Measurements from ENCODE around the gene RIN2.

The RIN2 gene, protein sequence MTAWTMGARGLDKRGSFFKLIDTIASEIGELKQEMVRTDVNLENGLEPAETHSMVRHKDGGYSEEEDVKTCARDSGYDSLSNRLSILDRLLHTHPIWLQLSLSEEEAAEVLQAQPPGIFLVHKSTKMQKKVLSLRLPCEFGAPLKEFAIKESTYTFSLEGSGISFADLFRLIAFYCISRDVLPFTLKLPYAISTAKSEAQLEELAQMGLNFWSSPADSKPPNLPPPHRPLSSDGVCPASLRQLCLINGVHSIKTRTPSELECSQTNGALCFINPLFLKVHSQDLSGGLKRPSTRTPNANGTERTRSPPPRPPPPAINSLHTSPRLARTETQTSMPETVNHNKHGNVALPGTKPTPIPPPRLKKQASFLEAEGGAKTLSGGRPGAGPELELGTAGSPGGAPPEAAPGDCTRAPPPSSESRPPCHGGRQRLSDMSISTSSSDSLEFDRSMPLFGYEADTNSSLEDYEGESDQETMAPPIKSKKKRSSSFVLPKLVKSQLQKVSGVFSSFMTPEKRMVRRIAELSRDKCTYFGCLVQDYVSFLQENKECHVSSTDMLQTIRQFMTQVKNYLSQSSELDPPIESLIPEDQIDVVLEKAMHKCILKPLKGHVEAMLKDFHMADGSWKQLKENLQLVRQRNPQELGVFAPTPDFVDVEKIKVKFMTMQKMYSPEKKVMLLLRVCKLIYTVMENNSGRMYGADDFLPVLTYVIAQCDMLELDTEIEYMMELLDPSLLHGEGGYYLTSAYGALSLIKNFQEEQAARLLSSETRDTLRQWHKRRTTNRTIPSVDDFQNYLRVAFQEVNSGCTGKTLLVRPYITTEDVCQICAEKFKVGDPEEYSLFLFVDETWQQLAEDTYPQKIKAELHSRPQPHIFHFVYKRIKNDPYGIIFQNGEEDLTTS

GRCh38 chr20:19758133-19758500, at the start of gene RIN2:
RIN2 (plus strand) TSS chr20:19758258; CDS start chr20:19889602, 131,344 bp downstream.
- no peak for DNase-seq

DNA sequence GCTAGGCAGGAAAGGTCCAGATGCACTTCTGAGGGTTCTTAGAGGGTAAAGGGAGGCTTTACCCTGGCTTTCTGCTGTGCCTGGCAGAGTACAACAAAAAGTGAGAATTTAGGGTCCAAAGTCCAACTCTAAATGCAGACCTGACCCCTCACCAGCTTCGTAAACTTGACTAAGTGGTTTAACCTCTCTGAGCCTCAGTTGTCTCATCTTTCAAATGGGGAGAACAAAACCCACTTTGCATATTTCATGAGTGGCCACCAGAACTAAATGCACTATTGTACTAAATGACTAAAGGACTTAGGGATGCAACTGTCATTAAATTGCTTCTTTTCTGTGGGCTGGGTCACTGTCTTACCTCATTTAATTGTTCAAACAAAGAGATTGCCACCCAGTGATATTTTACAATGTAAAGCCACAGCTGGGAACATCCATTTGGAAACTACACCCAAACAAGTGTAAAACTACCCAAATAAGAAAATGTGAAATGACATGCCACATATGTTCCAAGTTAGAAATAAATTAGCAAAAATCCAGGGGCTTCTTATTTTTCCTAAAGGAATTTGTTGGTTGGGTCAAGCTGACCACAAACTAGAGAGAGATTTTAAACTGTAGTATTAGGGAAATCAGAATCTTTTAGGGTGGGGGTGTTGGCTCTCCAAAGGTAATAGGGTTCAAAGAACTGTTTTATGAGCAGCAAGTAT, 48.3 kb upstream of the RIN2 start:
- DNase-seq: no peak

GRCh38 chr20:19710336-19711120, 47.5 kb upstream of the RIN2 start:
- no peak for DNase-seq

GRCh38 chr20:19711126-19711525, 46.9 kb upstream of the RIN2 start:
- DNase-seq: no peak

DNA sequence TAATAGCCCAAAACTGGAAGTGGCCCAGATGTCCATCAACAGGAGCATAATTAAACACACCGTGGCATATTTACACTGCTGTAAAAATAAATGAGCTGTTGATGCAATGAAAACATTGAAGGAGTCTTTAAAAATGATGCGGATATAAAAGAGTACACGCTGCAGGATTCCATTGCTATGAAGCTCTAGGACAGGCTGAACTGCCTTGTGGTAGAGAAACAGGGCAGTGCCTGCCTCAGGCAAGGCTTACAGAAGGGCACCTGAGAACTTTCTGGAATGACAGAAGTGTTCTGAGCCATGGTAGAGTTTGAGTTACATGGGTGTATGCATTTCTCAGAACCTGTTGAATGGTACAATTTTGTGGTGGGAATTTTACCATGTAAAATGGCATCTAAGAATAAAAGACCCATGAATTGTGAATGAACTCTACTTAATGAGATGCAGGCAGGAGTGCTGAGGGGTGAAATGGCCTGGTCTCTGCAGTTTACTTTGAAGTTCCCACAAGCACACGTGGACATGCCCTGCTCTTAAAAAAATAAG, 45.3 kb upstream of the RIN2 start:
- DNase-seq: no peak

DNA sequence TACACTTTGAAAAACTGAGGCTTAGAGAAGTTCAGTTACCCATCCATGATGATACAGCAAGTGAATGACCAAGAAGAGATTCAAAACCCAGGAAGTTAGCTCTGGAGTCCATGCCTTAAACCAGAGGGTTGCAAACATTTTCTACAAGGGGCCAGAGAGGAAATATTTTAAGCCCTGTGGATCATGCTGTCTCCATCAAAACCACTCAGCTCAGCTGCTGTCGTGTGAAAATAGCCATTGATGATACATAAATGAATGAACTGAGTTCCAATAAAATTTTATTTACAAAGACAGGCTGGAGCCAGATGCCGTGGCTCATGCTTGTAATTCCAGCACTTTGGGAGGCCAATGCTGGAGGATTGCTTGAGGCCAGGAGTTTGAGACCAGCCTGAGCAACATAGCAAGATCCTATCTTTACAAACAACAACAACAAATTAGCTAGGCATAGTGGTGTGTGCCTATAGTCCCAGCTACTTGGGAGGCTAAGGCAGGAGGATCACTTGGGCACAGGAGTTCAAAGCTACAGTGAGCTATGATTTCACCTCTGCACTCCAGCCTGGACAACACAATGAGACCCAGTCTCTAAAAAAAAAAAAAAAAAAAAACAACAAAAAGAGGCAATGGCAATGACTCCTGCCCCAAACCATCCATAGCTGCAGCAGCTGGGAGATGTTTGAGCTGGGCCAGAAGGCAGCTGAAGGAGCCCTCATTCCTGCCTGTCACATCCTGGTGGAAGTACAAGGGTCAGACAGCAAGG, 44.1 kb upstream of the RIN2 start:
- no peak for DNase-seq

DNA sequence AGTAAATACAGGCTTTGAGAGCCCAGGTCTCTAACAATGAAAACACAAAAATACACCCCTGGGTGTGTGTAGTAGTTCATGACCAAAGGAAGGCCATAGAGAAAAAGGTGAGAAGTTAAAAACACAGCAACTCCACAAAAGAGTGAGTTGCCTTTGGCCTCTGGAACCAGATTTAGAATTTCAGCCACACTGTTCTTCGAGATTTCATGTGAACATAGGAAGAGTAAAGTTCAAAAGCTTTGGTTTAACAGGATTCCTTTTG, 43.5 kb upstream of the RIN2 start:
- no peak for DNase-seq

GRCh38 chr20:19715986-19716385, 42.1 kb upstream of the RIN2 start:
- no peak for DNase-seq

GRCh38 chr20:19718880-19719279, 39.2 kb upstream of the RIN2 start:
- no peak for DNase-seq

DNA sequence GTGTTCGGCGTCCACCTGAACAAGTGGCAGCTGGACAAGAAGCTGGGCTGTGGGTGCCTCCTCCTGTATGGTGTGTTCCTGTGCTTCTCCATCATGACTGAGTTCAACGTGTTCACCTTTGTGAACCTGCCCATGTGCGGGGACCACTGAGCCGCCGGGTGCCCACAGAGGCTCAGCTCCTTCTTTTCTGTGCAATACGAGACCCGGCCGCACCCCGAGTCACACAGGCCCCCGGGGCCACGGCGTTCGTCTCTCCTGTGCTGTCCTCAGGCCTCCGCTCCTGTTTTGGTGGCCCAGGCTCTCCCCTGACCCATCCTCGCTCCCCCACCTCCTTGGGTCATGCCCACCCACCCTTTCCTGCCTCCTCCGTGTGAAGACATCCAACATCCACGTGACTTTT, 37.1 kb upstream of the RIN2 start:
- DNase-seq: no peak

- no peak for DNase-seq
Observed at GRCh38 chr20:19723051-19723450, 35.0 kb upstream of the RIN2 start.

DNA sequence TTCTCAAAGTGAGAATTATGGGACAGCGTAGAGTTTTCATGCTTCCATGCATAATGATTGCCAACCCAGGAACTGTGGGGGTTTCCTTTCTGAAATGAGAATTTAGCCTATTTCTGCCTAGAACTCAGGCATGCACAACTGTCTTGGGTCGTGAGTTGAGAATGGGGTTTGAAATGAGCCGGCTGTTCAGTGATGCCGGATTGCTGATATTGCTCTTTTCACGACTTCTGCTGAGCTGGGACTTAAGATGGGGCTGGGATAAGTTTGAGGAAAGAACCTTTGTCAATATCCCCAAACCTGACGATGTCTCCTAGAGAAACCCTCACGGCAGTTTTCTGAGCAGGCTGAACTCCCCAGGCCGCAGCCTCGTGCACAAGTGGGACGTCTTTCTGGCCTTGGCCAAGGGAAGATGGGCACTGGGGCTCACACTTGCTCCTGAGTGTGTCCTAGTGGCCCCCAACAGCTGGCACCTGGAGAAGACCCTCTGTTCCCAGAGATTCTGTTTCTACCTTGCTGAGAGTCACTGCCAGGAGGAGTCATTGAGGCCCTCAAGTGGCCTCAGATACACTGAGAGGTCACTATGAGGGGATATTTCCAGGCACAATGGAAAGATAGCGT, 34.1 kb upstream of the RIN2 start:
- DNase-seq: no peak

GRCh38 chr20:19725373-19725772, 32.7 kb upstream of the RIN2 start:
- DNase-seq: no peak

DNA sequence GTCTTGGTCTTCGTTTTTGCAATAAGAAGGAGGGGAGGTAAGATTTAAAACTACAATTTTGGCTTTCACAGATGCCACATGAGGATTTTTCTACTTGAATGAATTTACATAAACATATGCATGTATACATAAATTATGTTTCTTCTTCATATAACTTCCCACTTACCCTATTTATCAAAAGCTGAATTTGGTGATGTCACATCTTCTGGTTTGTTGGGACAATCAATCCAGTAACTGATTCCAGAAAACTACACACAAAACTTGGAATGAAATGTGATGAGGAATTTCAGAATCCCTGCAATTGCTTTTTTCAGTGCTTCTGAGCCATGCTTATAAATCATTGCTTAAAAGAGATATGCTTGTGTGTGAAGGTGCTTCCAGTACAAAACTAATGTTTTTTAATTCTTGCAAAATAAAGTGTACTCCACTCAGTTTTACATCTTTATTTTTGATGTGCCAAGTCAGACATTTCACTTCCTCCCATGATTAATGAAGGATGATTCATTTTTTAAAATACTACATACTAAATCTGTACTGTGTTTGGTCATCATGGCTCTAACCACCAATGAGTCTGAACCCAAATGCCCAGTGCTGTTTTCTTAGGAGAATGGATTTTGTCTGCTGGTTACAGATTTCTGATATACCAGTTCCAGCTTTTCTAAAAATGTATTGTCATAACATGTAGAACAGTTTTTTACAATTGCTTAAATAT, 32.1 kb upstream of the RIN2 start:
- DNase-seq: no peak

- no peak for DNase-seq
Observed at GRCh38 chr20:19727251-19727847, 30.7 kb upstream of the RIN2 start.

GRCh38 chr20:19729672-19730071, 28.4 kb upstream of the RIN2 start:
- DNase-seq: no peak

GRCh38 chr20:19730706-19731105, 27.4 kb upstream of the RIN2 start:
- no peak for DNase-seq

DNA sequence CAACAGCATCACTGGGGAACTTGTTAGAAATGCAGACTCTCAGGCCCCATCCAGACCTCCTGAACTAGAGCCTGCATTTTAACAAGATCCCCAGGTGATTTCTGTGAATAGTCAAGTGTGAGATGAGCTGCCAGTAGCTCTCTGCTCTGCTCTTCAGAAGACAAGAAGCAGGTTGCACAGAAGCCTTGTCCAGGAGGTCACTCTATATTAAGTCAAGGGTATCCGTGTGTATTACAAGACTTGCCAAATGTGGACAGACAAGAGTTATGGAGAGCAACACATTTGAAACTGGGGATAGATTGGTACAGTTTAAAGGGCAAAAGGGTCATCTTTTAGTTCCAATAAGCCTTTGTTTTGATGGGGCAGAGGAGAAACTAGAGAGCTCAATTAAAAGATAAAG, 23.2 kb upstream of the RIN2 start:
- no peak for DNase-seq

DNA sequence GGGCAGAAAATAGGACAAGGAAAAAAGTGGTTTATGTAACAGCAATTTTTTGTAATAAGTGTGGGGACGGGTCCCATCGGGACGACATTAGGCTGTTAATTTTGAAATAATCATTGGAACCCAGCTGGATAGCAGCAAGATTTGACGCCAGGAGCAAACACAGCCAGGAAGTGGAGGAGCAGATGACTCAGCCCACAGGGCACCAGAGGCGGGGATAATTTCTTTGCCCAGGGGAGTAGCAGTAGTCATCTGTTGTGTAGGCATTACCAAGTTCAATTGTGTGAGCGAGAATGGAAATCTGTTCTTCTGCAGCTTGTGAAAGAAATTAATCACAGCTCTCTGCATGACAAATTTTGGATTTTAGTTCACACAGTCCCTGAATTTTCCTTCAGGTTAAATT, 22.6 kb upstream of the RIN2 start:
- peak; percentile 31 for DNase-seq

DNA sequence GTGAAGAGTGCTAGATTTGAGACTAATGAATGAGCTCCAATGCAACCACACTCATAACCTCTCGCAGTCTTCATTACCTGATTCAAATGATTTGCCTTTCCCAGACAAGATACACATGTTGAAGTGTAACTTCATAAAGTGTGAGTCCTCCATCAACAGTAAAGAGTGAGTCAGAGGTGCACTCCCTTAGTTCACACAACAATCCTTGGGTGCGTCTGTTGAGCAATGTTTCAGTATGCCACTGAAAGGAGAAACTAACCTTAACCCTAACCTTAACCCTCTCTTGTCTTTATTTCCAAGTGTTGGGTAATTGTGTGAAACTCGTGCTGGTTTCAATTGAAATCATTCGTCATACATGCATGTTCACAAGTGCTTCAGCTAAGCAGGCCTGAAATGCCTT, 21.0 kb upstream of the RIN2 start:
- no peak for DNase-seq
